GM23338 (cell line): ENCODE data around the gene ATAD5. TPM values are rescaled to one million over a fixed set of nuclear protein-coding genes. Genes with fewer than 3 reads are reported as not detected.

Experiments
- ATAC-seq: fragments of 200-7000 bp; cut with Tn5 transposase; 3 replicates; pipeline ENCODE4 v1.9.1; 2020
- DNase-seq: peaks from one replicate; pipeline ENCODE4 v3.0.0-alpha.2; 2015; ENCODE audit warnings: low spot score
- H2AFZ ChIP-seq: fragments of 200-600 bp; sonication (generic); 2 replicates; pipeline ENCODE4 v1.8.0; 2016; ENCODE audit warnings: antibody characterized with exemption, mild to moderate bottlenecking, moderate library complexity
- H3F3A ChIP-seq: fragments of 200-600 bp; sonication (generic); replicated peaks from 2 replicates; pipeline ENCODE4 v1.8.0; 2017; ENCODE audit warnings: antibody characterized with exemption, mixed run types, low read depth
- H3K27ac ChIP-seq: fragments of 200-600 bp; sonication (generic); 2 replicates; pipeline ENCODE4 v1.6.1; 2016; ENCODE audit warnings: low read depth
- H3K27me3 ChIP-seq: fragments of 200-600 bp; sonication (generic); 2 replicates; pipeline ENCODE4 v1.8.0; 2016; ENCODE audit warnings: mild to moderate bottlenecking, mixed run types, moderate library complexity; ENCODE audit not compliant: insufficient read depth
- H3K36me3 ChIP-seq: fragments of 200-600 bp; sonication (generic); 2 replicates; pipeline ENCODE4 v1.8.0; 2016; ENCODE audit warnings: mild to moderate bottlenecking; ENCODE audit not compliant: insufficient read depth
- H3K4me1 ChIP-seq: fragments of 200-600 bp; sonication (generic); 2 replicates; pipeline ENCODE4 v1.8.0; 2016; ENCODE audit warnings: mild to moderate bottlenecking, moderate library complexity; ENCODE audit not compliant: insufficient read depth
- H3K4me2 ChIP-seq: fragments of 200-600 bp; sonication (generic); 2 replicates; pipeline ENCODE4 v1.7.1; 2017; ENCODE audit warnings: mixed run types
- H3K4me3 ChIP-seq: fragments of 200-600 bp; sonication (generic); 2 replicates; pipeline ENCODE4 v1.6.1; 2016; ENCODE audit warnings: mixed run types
- H3K79me2 ChIP-seq: fragments of 200-600 bp; sonication (generic); replicated peaks from 2 replicates; pipeline ENCODE4 v1.8.0; 2017; ENCODE audit warnings: mild to moderate bottlenecking; ENCODE audit not compliant: insufficient read depth
- H3K9me2 ChIP-seq: fragments of 200-600 bp; sonication (generic); 2 replicates; pipeline ENCODE4 v1.8.0; 2017; ENCODE audit not compliant: insufficient read depth
- H4K20me1 ChIP-seq: fragments of 200-600 bp; sonication (generic); replicated peaks from 2 replicates; pipeline ENCODE4 v1.8.0; 2017; ENCODE audit warnings: mild to moderate bottlenecking; ENCODE audit not compliant: insufficient read depth
- H3K27ac Mint-ChIP-seq: 2 replicates; pipeline ENCODE4 v1.8.0; 2020; ENCODE audit warnings: inconsistent platforms, mild to moderate bottlenecking, moderate library complexity, mixed read lengths
- H3K27me3 Mint-ChIP-seq: 3 replicates; pipeline ENCODE4 v1.8.0; 2022; ENCODE audit warnings: low read depth, mild to moderate bottlenecking, moderate library complexity, mixed read lengths, inconsistent platforms; ENCODE audit not compliant: insufficient read depth, poor library complexity
- H3K36me3 Mint-ChIP-seq: 3 replicates; pipeline ENCODE4 v1.8.0; 2021; ENCODE audit warnings: low read depth, mild to moderate bottlenecking, inconsistent platforms, moderate library complexity, mixed read lengths
- H3K4me1 Mint-ChIP-seq: 3 replicates; pipeline ENCODE4 v1.8.0; 2020; ENCODE audit warnings: mild to moderate bottlenecking, inconsistent platforms, mixed read lengths
- H3K4me3 Mint-ChIP-seq: 3 replicates; pipeline ENCODE4 v1.8.0; 2021; ENCODE audit warnings: moderate library complexity, mild to moderate bottlenecking, inconsistent platforms, mixed read lengths
- H3K9me3 Mint-ChIP-seq: 3 replicates; pipeline ENCODE4 v1.8.0; 2020; ENCODE audit warnings: moderate library complexity, mild to moderate bottlenecking, inconsistent platforms, mixed read lengths
- NANOG ChIP-seq: IDR thresholded peaks from 2 replicates; pipeline ENCODE4 v1.6.1; 2016; ENCODE audit warnings: antibody characterized with exemption, borderline replicate concordance
- ZNF331 ChIP-seq: fragments of 250-450 bp; sonication (Bioruptor Pico); IDR thresholded peaks from 2 replicates; pipeline ENCODE4 v1.5.0; 2020; ENCODE audit warnings: low read depth, mild to moderate bottlenecking, moderate library complexity
- polyA plus RNA-seq: library from polyadenylated mRNA; unstranded; fragments of >200 nt; fragmentation: Nextera tagmentation; extraction: Ambion mirVana; gene quantifications from 2 replicates; pipeline ENCODE4 v1.2.1, GENCODE V29; 2016
- total RNA-seq: library from RNA; depleted of rRNA; stranded (reverse); fragments of >200 nt; shearing (Covaris generic); gene quantifications from 2 replicates; pipeline ENCODE4 v1.2.3, GENCODE V29; 2014
- TF ChIP-seq, protein P1 (sequence below): IDR thresholded peaks from 2 replicates; pipeline ENCODE4 v1.6.1; 2016; ENCODE audit warnings: antibody characterized with exemption
- TF ChIP-seq, protein P2 (sequence below), 2 experiments: fragments of 200-600 bp in 1 of 2; sonication (generic) in 1 of 2; conservative IDR thresholded peaks; 2 replicates each; pipeline versions ENCODE4 v1.5.1 to v1.6.1; 2016 to 2017; ENCODE audit warnings: antibody characterized with exemption in 2 of 2, low read depth in 2 of 2, mild to moderate bottlenecking in 2 of 2, moderate library complexity in 1 of 2
- TF ChIP-seq, protein P3 (sequence below): fragments of 250-450 bp; sonication (Bioruptor Pico); IDR thresholded peaks from 2 replicates; pipeline ENCODE4 v1.5.0; 2020; ENCODE audit warnings: mild to moderate bottlenecking, moderate library complexity

ATAD5 gene
- total and polyA plus RNA-seq, 2 experiments from 2014 or later, result 24.2 to 30.9 TPM

DNA sequence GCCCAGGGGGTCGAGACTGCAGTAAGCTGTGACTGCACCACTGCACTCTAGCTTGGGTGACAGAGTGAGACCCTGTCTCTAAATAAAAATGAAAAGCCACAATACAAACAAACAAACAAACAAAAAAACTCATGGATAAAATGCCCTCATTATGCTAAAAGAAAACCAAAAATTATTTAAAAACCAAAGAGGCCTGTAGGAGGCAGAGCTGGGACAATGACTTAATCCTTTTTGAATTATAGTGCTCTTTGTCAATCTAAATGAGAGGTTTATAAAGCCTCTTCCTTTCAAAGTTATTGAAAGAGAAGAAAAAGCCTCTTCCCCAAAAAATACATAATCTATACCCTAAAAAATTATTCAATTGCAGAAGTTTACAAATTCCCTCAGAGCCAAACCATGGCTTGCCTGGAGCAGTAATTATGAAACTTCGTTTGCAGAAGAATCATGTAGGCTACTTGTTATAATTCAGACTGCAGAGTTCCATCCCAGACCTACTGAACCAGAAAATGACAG, 25.8 kb upstream of the ATAD5 start:
- no peak overlapping the region for H3K27ac ChIP-seq
- no peak overlapping the region for H2AFZ ChIP-seq
- H3K79me2 ChIP-seq, result peaks cover 58% of the 10 kb centered on the region
- ATAC-seq, result no peak
- 0 out of 2 replicates have a peak, but pooled peaks cover 9% of the 10 kb centered on the region for H3F3A ChIP-seq
- H3K4me1 ChIP-seq, result peaks cover 16% of the 10 kb centered on the region
- Mint-ChIP-seq H3K9me3 (no peaks in the 10 kb centered on the region), H3K4me3 (no peak overlapping the region), H3K4me1 (peaks cover 18% of the 10 kb centered on the region), H3K36me3 (peaks cover 41% of the 10 kb centered on the region), H3K27me3 (no peaks in the 10 kb centered on the region), H3K27ac (peak overlapping the region; percentile 67; the same call in 1 of the 2 replicates)
- H4K20me1 ChIP-seq, result peaks cover 26% of the 10 kb centered on the region
- H3K4me3 ChIP-seq, result no peak overlapping the region
- H3K9me2 ChIP-seq, result no peaks in the 10 kb centered on the region
- DNase-seq, result no peak
- H3K27me3 ChIP-seq, result no peaks in the 10 kb centered on the region
- TF ChIP-seq, protein P1, sequence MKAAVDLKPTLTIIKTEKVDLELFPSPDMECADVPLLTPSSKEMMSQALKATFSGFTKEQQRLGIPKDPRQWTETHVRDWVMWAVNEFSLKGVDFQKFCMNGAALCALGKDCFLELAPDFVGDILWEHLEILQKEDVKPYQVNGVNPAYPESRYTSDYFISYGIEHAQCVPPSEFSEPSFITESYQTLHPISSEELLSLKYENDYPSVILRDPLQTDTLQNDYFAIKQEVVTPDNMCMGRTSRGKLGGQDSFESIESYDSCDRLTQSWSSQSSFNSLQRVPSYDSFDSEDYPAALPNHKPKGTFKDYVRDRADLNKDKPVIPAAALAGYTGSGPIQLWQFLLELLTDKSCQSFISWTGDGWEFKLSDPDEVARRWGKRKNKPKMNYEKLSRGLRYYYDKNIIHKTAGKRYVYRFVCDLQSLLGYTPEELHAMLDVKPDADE, result no peak
- TF ChIP-seq NANOG (no peak), ZNF331 (CRISPR knock-in tag) (no peak)
- TF ChIP-seq, protein P2, sequence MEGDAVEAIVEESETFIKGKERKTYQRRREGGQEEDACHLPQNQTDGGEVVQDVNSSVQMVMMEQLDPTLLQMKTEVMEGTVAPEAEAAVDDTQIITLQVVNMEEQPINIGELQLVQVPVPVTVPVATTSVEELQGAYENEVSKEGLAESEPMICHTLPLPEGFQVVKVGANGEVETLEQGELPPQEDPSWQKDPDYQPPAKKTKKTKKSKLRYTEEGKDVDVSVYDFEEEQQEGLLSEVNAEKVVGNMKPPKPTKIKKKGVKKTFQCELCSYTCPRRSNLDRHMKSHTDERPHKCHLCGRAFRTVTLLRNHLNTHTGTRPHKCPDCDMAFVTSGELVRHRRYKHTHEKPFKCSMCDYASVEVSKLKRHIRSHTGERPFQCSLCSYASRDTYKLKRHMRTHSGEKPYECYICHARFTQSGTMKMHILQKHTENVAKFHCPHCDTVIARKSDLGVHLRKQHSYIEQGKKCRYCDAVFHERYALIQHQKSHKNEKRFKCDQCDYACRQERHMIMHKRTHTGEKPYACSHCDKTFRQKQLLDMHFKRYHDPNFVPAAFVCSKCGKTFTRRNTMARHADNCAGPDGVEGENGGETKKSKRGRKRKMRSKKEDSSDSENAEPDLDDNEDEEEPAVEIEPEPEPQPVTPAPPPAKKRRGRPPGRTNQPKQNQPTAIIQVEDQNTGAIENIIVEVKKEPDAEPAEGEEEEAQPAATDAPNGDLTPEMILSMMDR (conservative IDR thresholded peaks at IDR 0.05; ENCODE audit: low read depth in 2 of 2), result peak in 1 of 2 experiments; percentile 37; a peak in 2 of 4 replicates
- H3K36me3 ChIP-seq, result peaks cover 29% of the 10 kb centered on the region
- no peak overlapping the region; the same call in 1 of the 2 replicates for H3K4me2 ChIP-seq

DNA sequence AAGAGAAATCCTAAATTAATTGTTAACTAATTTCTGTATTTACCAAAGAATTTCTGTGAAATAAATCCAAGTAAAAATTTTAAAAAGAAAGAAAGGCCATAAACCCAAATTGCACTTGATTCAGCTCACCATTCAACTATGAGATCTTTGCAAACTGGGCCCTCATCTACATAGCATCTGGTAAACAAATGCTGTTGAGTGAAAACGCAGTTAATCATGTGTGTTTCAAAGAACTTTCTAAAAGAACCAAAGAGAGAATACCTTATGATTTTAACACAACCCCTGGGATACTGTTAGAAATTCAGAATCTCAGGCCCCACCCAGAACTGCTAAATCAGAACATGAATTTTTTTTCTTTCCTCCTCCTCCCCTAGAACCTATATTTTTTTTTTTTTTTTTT, 23.9 kb upstream of the ATAD5 start:
- TF ChIP-seq, protein P3, sequence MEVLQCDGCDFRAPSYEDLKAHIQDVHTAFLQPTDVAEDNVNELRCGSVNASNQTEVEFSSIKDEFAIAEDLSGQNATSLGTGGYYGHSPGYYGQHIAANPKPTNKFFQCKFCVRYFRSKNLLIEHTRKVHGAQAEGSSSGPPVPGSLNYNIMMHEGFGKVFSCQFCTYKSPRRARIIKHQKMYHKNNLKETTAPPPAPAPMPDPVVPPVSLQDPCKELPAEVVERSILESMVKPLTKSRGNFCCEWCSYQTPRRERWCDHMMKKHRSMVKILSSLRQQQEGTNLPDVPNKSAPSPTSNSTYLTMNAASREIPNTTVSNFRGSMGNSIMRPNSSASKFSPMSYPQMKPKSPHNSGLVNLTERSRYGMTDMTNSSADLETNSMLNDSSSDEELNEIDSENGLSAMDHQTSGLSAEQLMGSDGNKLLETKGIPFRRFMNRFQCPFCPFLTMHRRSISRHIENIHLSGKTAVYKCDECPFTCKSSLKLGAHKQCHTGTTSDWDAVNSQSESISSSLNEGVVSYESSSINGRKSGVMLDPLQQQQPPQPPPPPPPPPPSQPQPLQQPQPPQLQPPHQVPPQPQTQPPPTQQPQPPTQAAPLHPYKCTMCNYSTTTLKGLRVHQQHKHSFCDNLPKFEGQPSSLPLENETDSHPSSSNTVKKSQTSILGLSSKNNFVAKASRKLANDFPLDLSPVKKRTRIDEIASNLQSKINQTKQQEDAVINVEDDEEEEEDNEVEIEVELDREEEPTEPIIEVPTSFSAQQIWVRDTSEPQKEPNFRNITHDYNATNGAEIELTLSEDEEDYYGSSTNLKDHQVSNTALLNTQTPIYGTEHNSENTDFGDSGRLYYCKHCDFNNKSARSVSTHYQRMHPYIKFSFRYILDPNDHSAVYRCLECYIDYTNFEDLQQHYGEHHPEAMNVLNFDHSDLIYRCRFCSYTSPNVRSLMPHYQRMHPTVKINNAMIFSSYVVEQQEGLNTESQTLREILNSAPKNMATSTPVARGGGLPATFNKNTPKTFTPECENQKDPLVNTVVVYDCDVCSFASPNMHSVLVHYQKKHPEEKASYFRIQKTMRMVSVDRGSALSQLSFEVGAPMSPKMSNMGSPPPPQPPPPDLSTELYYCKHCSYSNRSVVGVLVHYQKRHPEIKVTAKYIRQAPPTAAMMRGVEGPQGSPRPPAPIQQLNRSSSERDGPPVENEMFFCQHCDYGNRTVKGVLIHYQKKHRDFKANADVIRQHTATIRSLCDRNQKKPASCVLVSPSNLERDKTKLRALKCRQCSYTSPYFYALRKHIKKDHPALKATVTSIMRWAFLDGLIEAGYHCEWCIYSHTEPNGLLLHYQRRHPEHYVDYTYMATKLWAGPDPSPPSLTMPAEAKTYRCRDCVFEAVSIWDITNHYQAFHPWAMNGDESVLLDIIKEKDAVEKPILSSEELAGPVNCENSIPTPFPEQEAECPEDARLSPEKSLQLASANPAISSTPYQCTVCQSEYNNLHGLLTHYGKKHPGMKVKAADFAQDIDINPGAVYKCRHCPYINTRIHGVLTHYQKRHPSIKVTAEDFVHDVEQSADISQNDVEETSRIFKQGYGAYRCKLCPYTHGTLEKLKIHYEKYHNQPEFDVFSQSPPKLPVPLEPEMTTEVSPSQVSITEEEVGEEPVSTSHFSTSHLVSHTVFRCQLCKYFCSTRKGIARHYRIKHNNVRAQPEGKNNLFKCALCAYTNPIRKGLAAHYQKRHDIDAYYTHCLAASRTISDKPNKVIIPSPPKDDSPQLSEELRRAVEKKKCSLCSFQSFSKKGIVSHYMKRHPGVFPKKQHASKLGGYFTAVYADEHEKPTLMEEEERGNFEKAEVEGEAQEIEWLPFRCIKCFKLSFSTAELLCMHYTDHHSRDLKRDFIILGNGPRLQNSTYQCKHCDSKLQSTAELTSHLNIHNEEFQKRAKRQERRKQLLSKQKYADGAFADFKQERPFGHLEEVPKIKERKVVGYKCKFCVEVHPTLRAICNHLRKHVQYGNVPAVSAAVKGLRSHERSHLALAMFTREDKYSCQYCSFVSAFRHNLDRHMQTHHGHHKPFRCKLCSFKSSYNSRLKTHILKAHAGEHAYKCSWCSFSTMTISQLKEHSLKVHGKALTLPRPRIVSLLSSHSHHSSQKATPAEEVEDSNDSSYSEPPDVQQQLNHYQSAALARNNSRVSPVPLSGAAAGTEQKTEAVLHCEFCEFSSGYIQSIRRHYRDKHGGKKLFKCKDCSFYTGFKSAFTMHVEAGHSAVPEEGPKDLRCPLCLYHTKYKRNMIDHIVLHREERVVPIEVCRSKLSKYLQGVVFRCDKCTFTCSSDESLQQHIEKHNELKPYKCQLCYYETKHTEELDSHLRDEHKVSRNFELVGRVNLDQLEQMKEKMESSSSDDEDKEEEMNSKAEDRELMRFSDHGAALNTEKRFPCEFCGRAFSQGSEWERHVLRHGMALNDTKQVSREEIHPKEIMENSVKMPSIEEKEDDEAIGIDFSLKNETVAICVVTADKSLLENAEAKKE (CRISPR knock-in tag), result no peak
- peak overlapping the region; percentile 4; the same call in 1 of the 2 replicates for H3K27ac ChIP-seq
- DNase-seq, result no peak
- H3K4me1 ChIP-seq, result peaks cover 16% of the 10 kb centered on the region
- no peak overlapping the region for H2AFZ ChIP-seq
- no peaks in the 10 kb centered on the region for H3K27me3 ChIP-seq
- no peak overlapping the region for H3K27ac Mint-ChIP-seq
- H3K4me3 Mint-ChIP-seq, result no peak overlapping the region
- 0 out of 2 replicates have a peak, but pooled peaks cover 6% of the 10 kb centered on the region for H3F3A ChIP-seq
- peaks cover 18% of the 10 kb centered on the region for H3K4me1 Mint-ChIP-seq
- peaks cover 22% of the 10 kb centered on the region for H3K36me3 Mint-ChIP-seq
- H3K9me2 ChIP-seq, result no peaks in the 10 kb centered on the region
- H3K36me3 ChIP-seq, result peaks cover 14% of the 10 kb centered on the region; the same call in 1 of the 2 replicates
- H3K79me2 ChIP-seq, result peaks cover 77% of the 10 kb centered on the region
- peaks cover 30% of the 10 kb centered on the region for H4K20me1 ChIP-seq
- no peaks in the 10 kb centered on the region for H3K27me3 Mint-ChIP-seq
- no peaks in the 10 kb centered on the region for H3K9me3 Mint-ChIP-seq
- no peak overlapping the region for H3K4me2 ChIP-seq
- H3K4me3 ChIP-seq, result no peak overlapping the region
- ATAC-seq, result no peak
